K562 (cell line): ENCODE measurements around the gene PRR5.

Source experiments
- ATF3 ChIP-seq, 2 experiments: fragments of 450-650 bp in 1 of 2; sonication (generic) in 1 of 2; formaldehyde crosslinking in 1 of 2; IDR thresholded peaks in 1 of 2; conservative IDR thresholded peaks in 1 of 2; 2 replicates each; pipeline versions ENCODE4 v1.6.1 to v1.8.1; 2016 to 2023; ENCODE audit warnings: mild to moderate bottlenecking in 2 of 2, moderate library complexity in 2 of 2, inconsistent platforms in 1 of 2, missing genetic modification reagents in 1 of 2
- BCOR ChIP-seq: fragments of 450-650 bp; IDR thresholded peaks from 2 replicates; pipeline ENCODE4 v1.6.1; 2016
- ELF1 ChIP-seq: fragments of 200-800 bp; sonication (Bioruptor generic); IDR thresholded peaks from 2 replicates; pipeline ENCODE4 v1.6.1; 2016; ENCODE audit warnings: missing genetic modification characterization, missing compliant biosample characterization
- FOXA3 ChIP-seq, 2 experiments: fragments of 450-650 bp in 1 of 2; sonication (generic) in 1 of 2; formaldehyde crosslinking; IDR thresholded peaks in 1 of 2; conservative IDR thresholded peaks in 1 of 2; 2 replicates each; pipeline versions ENCODE4 v1.4.0 to v1.8.0; 2020 to 2022; ENCODE audit warnings: mild to moderate bottlenecking in 2 of 2, missing genetic modification reagents in 1 of 2
- PBX2 ChIP-seq, 2 experiments: IDR thresholded peaks in 1 of 2; conservative IDR thresholded peaks in 1 of 2; 2 replicates each; pipeline ENCODE4 v1.6.1; 2016; ENCODE audit warnings: low read depth in 2 of 2, mild to moderate bottlenecking in 1 of 2, missing compliant biosample characterization in 1 of 2, missing genetic modification characterization in 1 of 2, moderate library complexity in 1 of 2
- ZBTB9 ChIP-seq: fragments of 450-650 bp; formaldehyde crosslinking; IDR thresholded peaks from 2 replicates; pipeline ENCODE4 v1.4.0; 2020; ENCODE audit warnings: mild to moderate bottlenecking, moderate library complexity
- ZSCAN32 ChIP-seq: fragments of 450-650 bp; formaldehyde crosslinking; IDR thresholded peaks from 2 replicates; pipeline ENCODE4 v1.4.0; 2020; ENCODE audit warnings: mild to moderate bottlenecking, moderate library complexity

GRCh38 chr22:44677871-44678555 lies 24.0 kb upstream of the PRR5 start:
- TF ChIP-seq FOXA3 (CRISPR knock-in tag; conservative IDR thresholded peaks at IDR 0.05 in 1 of 2, IDR thresholded peaks at IDR 0.05 in 1 of 2) (no peak), PBX2 (CRISPR knock-in tag; IDR thresholded peaks at IDR 0.05; ENCODE audit: low read depth) (no peak), PBX2 (tag; conservative IDR thresholded peaks at IDR 0.05; ENCODE audit: low read depth) (no peak), ZSCAN32 (CRISPR knock-in tag) (no peak), ATF3 (IDR thresholded peaks at IDR 0.05) (no peak), ATF3 (CRISPR knock-in tag; conservative IDR thresholded peaks at IDR 0.05) (no peak), ELF1 (tag) (no peak), BCOR (no peak), ZBTB9 (CRISPR knock-in tag) (no peak)
